HL-60 (cell line): ENCODE results near the gene RNLS.
"Not testable (repeated sequence)": the region's sequence is repeated elsewhere in the genome, so short reads cannot be mapped to it uniquely, and the experiment has no call there.

ENCODE experiments used
- DNase-seq, 2 experiments: peaks; one replicate each; pipeline ENCODE4 v3.0.0-alpha.2; 2010 to 2020; ENCODE audit warnings: low read depth in 1 of 2, low spot score in 1 of 2
- H3K27ac ChIP-seq: fragments of 250-450 bp; sonication (Bioruptor Pico); replicated peaks from 2 replicates; pipeline ENCODE4 v1.5.1; 2020; ENCODE audit warnings: mild to moderate bottlenecking, moderate library complexity
- H3K27me3 ChIP-seq: fragments of 250-450 bp; sonication (Bioruptor Pico); 2 replicates; pipeline ENCODE4 v1.5.1; 2021; ENCODE audit warnings: mild to moderate bottlenecking, moderate library complexity; ENCODE audit not compliant: insufficient read depth, poor library complexity, severe bottlenecking
- H3K4me3 ChIP-seq: replicated peaks from 2 replicates; pipeline ENCODE4 v1.5.1; 2011; ENCODE audit warnings: mild to moderate bottlenecking, control low read depth, low read length; ENCODE audit not compliant: insufficient read depth
- CTCF ChIP-seq: IDR thresholded peaks from one replicate; pipeline ENCODE4 v1.5.1; 2011; ENCODE audit warnings: low read length, control low read depth, inconsistent platforms; ENCODE audit not compliant: insufficient read depth
- GABPA ChIP-seq: IDR thresholded peaks from 2 replicates; pipeline ENCODE4 v1.6.1; 2012; ENCODE audit warnings: low read depth
- POLR2AphosphoS5 ChIP-seq: IDR thresholded peaks from 2 replicates; pipeline ENCODE4 v1.6.1; 2012; ENCODE audit warnings: low read depth
- REST ChIP-seq: IDR thresholded peaks from 2 replicates; pipeline ENCODE4 v1.6.1; 2012; ENCODE audit warnings: low read depth; ENCODE audit not compliant: insufficient replicate concordance
- SPI1 ChIP-seq: IDR thresholded peaks from 2 replicates; pipeline ENCODE4 v1.6.1; 2012; ENCODE audit warnings: low read depth, mild to moderate bottlenecking, borderline replicate concordance

Gene RNLS

DNA sequence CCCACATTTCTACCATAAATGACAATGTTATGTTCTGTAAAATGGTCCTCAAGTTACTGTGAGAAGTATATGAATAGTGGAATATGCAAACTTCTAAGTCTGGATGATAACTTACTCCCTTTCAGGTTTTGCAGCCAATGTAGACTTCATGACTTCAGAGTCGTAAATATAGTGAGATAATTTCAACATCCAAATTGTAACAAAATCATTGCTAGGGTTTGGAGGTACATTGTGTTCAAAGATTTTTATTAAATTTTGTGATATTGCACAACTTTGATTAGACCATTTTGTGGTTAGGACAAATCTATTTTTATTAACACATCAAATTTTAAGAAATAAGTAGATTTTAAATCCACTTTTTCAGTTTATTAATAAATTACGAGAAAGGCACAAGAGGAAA is 270.3 kb downstream of the RNLS start:
- DNase-seq, result no peak
- Histone ChIP-seq H3K27me3 (no peaks in the 10 kb centered on the region), H3K27ac (no peak overlapping the region), H3K4me3 (no peak overlapping the region)
- no peak for TF ChIP-seq POLR2AphosphoS5
- no peak for TF ChIP-seq CTCF
- TF ChIP-seq GABPA, result no peak
- no peak for TF ChIP-seq REST
- no peak for TF ChIP-seq SPI1

DNA sequence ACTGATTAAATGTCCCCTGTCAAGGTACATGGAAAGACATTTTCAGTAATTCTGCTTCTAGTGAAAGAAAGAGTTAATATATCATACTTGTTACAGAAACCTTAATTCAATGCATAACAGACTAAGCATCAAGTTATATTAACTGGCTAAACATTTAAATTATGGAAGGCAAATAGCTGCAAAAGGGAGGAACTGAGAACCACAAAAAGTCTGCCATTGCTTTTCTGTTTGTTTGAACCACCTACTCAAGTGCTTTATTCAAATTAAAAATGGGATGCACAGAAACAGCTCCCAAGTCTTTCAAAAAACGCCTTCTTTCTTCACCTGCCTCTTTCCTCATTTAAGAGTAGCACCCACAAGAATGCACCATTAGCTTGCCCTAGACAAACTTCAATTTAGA is 271.9 kb downstream of the RNLS start:
- Histone ChIP-seq H3K27me3 (no peaks in the 10 kb centered on the region), H3K4me3 (no peak overlapping the region), H3K27ac (no peak overlapping the region)
- no peak for DNase-seq
- TF ChIP-seq POLR2AphosphoS5, result no peak
- TF ChIP-seq SPI1, result no peak
- no peak for TF ChIP-seq CTCF
- TF ChIP-seq GABPA, result no peak
- no peak for TF ChIP-seq REST

- Histone ChIP-seq H3K4me3 (no peak overlapping the region), H3K27me3 (no peaks in the 10 kb centered on the region), H3K27ac (no peak overlapping the region)
- TF ChIP-seq CTCF (no peak), SPI1 (peak; percentile 57; the same call in 1 of the 2 replicates)
- DNase-seq, result no peak
Observed at GRCh38 chr10:88309365-88309764, 273.8 kb downstream of the RNLS start.

- not testable (repeated sequence) for H3K4me3 ChIP-seq, H3K27me3 ChIP-seq, DNase-seq, H3K27ac ChIP-seq
Observed at GRCh38 chr10:88308361-88308760, 274.8 kb downstream of the RNLS start.
